Lung (tissue), 12 donors: ENCODE results near the gene METTL24. TPM values are rescaled to one million over a fixed set of nuclear protein-coding genes. Genes with fewer than 3 reads are reported as not detected.

Experiments used
- ATAC-seq: fragments of 200-7000 bp; cut with Tn5 transposase; one replicate; pipeline ENCODE4 v1.9.1; 2020; ENCODE audit warnings: moderate number of reproducible peaks; ENCODE audit not compliant: insufficient read depth, low FRiP score
- DNase-seq, 3 donors: peaks; one replicate each; pipeline ENCODE4 v3.0.0-alpha.2; 2013 to 2017
- H3K27ac ChIP-seq, 2 donors: one replicate each; pipeline ENCODE4 v1.5.1; 2013; ENCODE audit warnings: mild to moderate bottlenecking in 2 of 2, moderate library complexity in 2 of 2, control low read depth in 1 of 2, inconsistent platforms in 1 of 2, low read depth in 1 of 2, low read length in 1 of 2
- H3K27me3 ChIP-seq, 3 donors: one replicate each; pipeline ENCODE4 v1.5.1; 2013; ENCODE audit warnings: low read length in 2 of 3; ENCODE audit not compliant: control insufficient read depth in 3 of 3, insufficient read depth in 3 of 3
- H3K36me3 ChIP-seq, 4 donors: one replicate each; pipeline ENCODE4 v1.5.1; 2013; ENCODE audit warnings: low read length in 4 of 4, mild to moderate bottlenecking in 1 of 4, moderate library complexity in 1 of 4; ENCODE audit not compliant: control insufficient read depth in 4 of 4, insufficient read depth in 4 of 4
- H3K4me1 ChIP-seq, 5 donors: one replicate each; pipeline ENCODE4 v1.5.1; 2013; ENCODE audit warnings: low read length in 5 of 5, mild to moderate bottlenecking in 2 of 5, moderate library complexity in 1 of 5; ENCODE audit not compliant: control insufficient read depth in 5 of 5, insufficient read depth in 5 of 5
- H3K4me3 ChIP-seq: one replicate; pipeline ENCODE4 v1.5.1; 2013; ENCODE audit warnings: mild to moderate bottlenecking, control low read depth, moderate library complexity
- H3K9ac ChIP-seq, 2 donors: one replicate each; pipeline ENCODE4 v1.5.1; 2013; ENCODE audit warnings: low read length in 2 of 2, control low read depth in 1 of 2; ENCODE audit not compliant: insufficient read depth in 1 of 2
- H3K9me3 ChIP-seq, 4 donors: one replicate each; pipeline ENCODE4 v1.5.1; 2013; ENCODE audit warnings: low read length in 3 of 4, mild to moderate bottlenecking in 1 of 4, moderate library complexity in 1 of 4; ENCODE audit not compliant: control insufficient read depth in 4 of 4, insufficient read depth in 3 of 4
- CTCF ChIP-seq: IDR thresholded peaks from 2 replicates; pipeline ENCODE4 v1.5.1; 2012; ENCODE audit warnings: mild to moderate bottlenecking; ENCODE audit errors: control extremely low read depth, extremely low read depth
- WGBS, 2 donors: extraction: QIAGEN DNeasy Blood & Tissue Kit; methylation state at CpG; one replicate each; pipeline ENCODE4 v1.1.7; 2013; 5-methylcytosine and 5-hydroxymethylcytosine counted together
- polyA plus RNA-seq, 2 donors: library from polyadenylated mRNA; stranded (reverse); fragments of 200-250 nt; gene quantifications; one replicate each; pipeline ENCODE4 v1.2.1, GENCODE V29; 2013
- total RNA-seq, 2 donors: library from RNA; depleted of rRNA in 1 of 2; stranded (reverse); fragments of >200 nt in 1 of 2; gene quantifications; one replicate each; pipeline ENCODE4 v1.2.1, GENCODE V29; 2014 to 2021
- donor health status: control.
- donor health status: control.
- donor health status: Bipolar disorder and iron deficiency.
- donor health status: healthy.
- donor health status: DM: yes; HTN: yes; CAD: no.

Gene METTL24
- total and polyA plus RNA-seq, 4 donors = 0.73 to 3.7 (median 2.0) TPM; not detected in 1

GRCh38 chr6:110369066-110369465, 10.9 kb upstream of the METTL24 start:
- Histone ChIP-seq H3K27me3 (no peaks in the 10 kb centered on the region), H3K36me3 (no peaks in the 10 kb centered on the region), H3K9me3 (no peaks in the 10 kb centered on the region), H3K4me3 (no peak overlapping the region), H3K9ac (no peak overlapping the region), H3K27ac (no peak overlapping the region), H3K4me1 (no peaks in the 10 kb centered on the region)
- ATAC-seq (no peak), DNase-seq (no peak)
- 47 to 53% methylated on average over 4 of the region's 4 CpGs for WGBS, 2 donors
- TF ChIP-seq CTCF = no peak

- Histone ChIP-seq H3K9ac (no peak overlapping the region), H3K27me3 (no peaks in the 10 kb centered on the region), H3K4me3 (no peak overlapping the region), H3K27ac (no peak overlapping the region), H3K4me1 (no peaks in the 10 kb centered on the region), H3K36me3 (no peaks in the 10 kb centered on the region), H3K9me3 (no peaks in the 10 kb centered on the region)
- 69 to 84% methylated on average over 2 of the region's 2 CpGs for whole genome bisulfite sequencing, 2 donors
- no peak for TF ChIP-seq CTCF
- DNase-seq (no peak), ATAC-seq (no peak)
These were observed 10.1 kb upstream of the METTL24 start for GRCh38 chr6:110368284-110368683.

GRCh38 chr6:110367825-110368224, 9.7 kb upstream of the METTL24 start:
- Histone ChIP-seq H3K36me3 (no peaks in the 10 kb centered on the region), H3K4me1 (no peaks in the 10 kb centered on the region), H3K9me3 (no peaks in the 10 kb centered on the region), H3K27me3 (no peaks in the 10 kb centered on the region), H3K4me3 (no peak overlapping the region), H3K27ac (no peak overlapping the region), H3K9ac (no peak overlapping the region)
- 93 to 96% methylated on average over 1 of the region's 1 CpG for WGBS, 2 donors
- TF ChIP-seq CTCF = no peak
- no peak for ATAC-seq
- DNase-seq = no peak

GRCh38 chr6:110366975-110367374, 8.8 kb upstream of the METTL24 start:
- H3K4me3 ChIP-seq = no peak overlapping the region
- DNase-seq = no peak
- H3K27me3 ChIP-seq = no peaks in the 10 kb centered on the region
- H3K9me3 ChIP-seq = no peaks in the 10 kb centered on the region
- no peak for TF ChIP-seq CTCF
- no peak for ATAC-seq
- no peaks in the 10 kb centered on the region for H3K4me1 ChIP-seq
- WGBS, 2 donors = 77 to 87% methylated on average over 2 of the region's 2 CpGs
- no peak overlapping the region for H3K9ac ChIP-seq
- H3K27ac ChIP-seq = no peak overlapping the region
- no peaks in the 10 kb centered on the region for H3K36me3 ChIP-seq
